Measurements from ENCODE around the gene IL1RAP.

Gene IL1RAP

GRCh38 chr3:190541008-190541407 is 27.1 kb downstream of the IL1RAP start:
- no peak for DNase-seq

- no peak for DNase-seq
Observed at GRCh38 chr3:190541560-190541959, 27.7 kb downstream of the IL1RAP start.

- no peak for DNase-seq
Observed at GRCh38 chr3:190542846-190543245, 29.0 kb downstream of the IL1RAP start.

- no peak for DNase-seq
Observed at GRCh38 chr3:190543671-190544070, 29.8 kb downstream of the IL1RAP start.

- DNase-seq, result no peak
Observed at GRCh38 chr3:190545191-190545590, 31.3 kb downstream of the IL1RAP start.

- no peak for DNase-seq
Observed at GRCh38 chr3:190546881-190547510, 33.1 kb downstream of the IL1RAP start.

- DNase-seq, result no peak
Observed at GRCh38 chr3:190548031-190548656, 34.3 kb downstream of the IL1RAP start.

- no peak for DNase-seq
Observed at GRCh38 chr3:190552021-190552420, 38.1 kb downstream of the IL1RAP start.

GRCh38 chr3:190552969-190553759 is 39.3 kb downstream of the IL1RAP start:
- DNase-seq, result no peak

GRCh38 chr3:190554197-190554596 is 40.3 kb downstream of the IL1RAP start:
- DNase-seq, result no peak

GRCh38 chr3:190556351-190556750 is 42.5 kb downstream of the IL1RAP start:
- DNase-seq, result no peak

GRCh38 chr3:190557296-190557695 is 43.4 kb downstream of the IL1RAP start:
- DNase-seq, result no peak

GRCh38 chr3:190558316-190558715 is 44.4 kb downstream of the IL1RAP start:
- no peak for DNase-seq

GRCh38 chr3:190558796-190559195 is 44.9 kb downstream of the IL1RAP start:
- no peak for DNase-seq

- no peak for DNase-seq
Observed at GRCh38 chr3:190560013-190560895, 46.4 kb downstream of the IL1RAP start.

GRCh38 chr3:190562866-190563510 is 49.1 kb downstream of the IL1RAP start:
- DNase-seq, result no peak

- DNase-seq, result no peak
Observed at GRCh38 chr3:190564175-190564574, 50.3 kb downstream of the IL1RAP start.

GRCh38 chr3:190566043-190566933 is 52.4 kb downstream of the IL1RAP start:
- DNase-seq, result peak in 30 of 56 donors; percentile 1 to 70 (median 15)

GRCh38 chr3:190568036-190568435 is 54.2 kb downstream of the IL1RAP start:
- DNase-seq, result no peak

GRCh38 chr3:190574473-190574872 is 60.6 kb downstream of the IL1RAP start:
- DNase-seq, result no peak

Measured in amygdala (tissue), 56 donors.